ENCODE measurements around the gene GFRAL.

The GFRAL gene

DNA sequence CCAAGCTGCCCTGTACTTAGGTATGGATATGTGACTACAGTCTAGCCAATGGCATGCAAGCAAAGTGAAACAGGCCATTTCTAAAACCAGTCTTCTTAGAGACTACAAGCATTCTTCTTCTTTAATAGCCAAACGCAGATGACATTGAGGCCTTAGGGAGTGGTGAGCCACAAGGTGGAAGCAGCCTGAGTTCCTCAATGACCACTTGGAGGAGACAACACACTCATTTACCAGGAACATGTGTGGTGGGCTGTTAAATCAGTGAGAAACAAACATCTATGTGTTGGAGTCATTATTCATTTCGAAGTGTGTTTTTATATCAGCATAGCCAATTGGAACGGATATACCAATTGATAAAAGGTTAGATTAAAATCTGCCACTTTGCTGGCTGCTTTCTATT is 122.0 kb downstream of the GFRAL start:
- FAIRE-seq: no peak
- no peak for DNase-seq (ENCODE audit: insufficient read length, low spot score)
- TF ChIP-seq TAF1 (IDR thresholded peaks at IDR 0.05; ENCODE audit: low read depth, low read length): no peak

DNA sequence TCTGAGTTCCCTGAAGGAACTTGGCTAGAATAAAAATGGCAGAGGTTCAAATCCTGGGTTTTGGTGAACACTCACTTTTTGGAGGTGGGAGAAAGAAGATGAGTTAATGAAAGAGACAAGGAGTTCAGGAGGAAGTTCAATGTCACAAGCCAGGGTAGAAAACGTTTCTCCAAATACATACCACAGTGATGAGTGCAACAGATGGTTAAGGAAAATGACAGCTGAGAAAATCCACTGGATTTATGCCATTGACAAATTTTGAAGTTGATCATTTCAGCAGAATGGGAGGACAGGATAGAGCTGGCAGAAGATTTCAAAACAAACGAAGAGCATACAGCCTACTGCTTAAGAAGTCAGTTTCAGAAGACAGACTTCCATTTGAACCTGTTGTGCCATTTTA is 122.7 kb downstream of the GFRAL start:
- no peak for DNase-seq (ENCODE audit: insufficient read length, low spot score)
- FAIRE-seq: no peak
- TF ChIP-seq POLR2A (IDR thresholded peaks at IDR 0.05; ENCODE audit: low read depth, low read length) (no peak), POLR2AphosphoS5 (IDR thresholded peaks at IDR 0.05; ENCODE audit: low read depth, low read length) (no peak), POU2F2 (IDR thresholded peaks at IDR 0.05; ENCODE audit: low read depth, low read length) (no peak), TAF1 (IDR thresholded peaks at IDR 0.05; ENCODE audit: low read depth, low read length) (no peak), PAX5 (IDR thresholded peaks at IDR 0.05; ENCODE audit: insufficient read depth, low read length, severe bottlenecking) (no peak), SPI1 (IDR thresholded peaks at IDR 0.05; ENCODE audit: low read depth, low read length) (no peak)

Measured in GM12891 (cell line).